Stimulated activated CD4-positive, alpha-beta T cell treated with anti-CD3 and anti-CD28 coated beads, Interleukin-4, amount 100 ng/mL, for 48 hours (primary cell): ENCODE data around the gene DKK3.

Experiments
- DNase-seq, 2 donors: peaks; one replicate each; pipeline ENCODE4 v3.0.0-alpha.2; 2020; ENCODE audit warnings: low read depth in 2 of 2

The DKK3 gene

DNA sequence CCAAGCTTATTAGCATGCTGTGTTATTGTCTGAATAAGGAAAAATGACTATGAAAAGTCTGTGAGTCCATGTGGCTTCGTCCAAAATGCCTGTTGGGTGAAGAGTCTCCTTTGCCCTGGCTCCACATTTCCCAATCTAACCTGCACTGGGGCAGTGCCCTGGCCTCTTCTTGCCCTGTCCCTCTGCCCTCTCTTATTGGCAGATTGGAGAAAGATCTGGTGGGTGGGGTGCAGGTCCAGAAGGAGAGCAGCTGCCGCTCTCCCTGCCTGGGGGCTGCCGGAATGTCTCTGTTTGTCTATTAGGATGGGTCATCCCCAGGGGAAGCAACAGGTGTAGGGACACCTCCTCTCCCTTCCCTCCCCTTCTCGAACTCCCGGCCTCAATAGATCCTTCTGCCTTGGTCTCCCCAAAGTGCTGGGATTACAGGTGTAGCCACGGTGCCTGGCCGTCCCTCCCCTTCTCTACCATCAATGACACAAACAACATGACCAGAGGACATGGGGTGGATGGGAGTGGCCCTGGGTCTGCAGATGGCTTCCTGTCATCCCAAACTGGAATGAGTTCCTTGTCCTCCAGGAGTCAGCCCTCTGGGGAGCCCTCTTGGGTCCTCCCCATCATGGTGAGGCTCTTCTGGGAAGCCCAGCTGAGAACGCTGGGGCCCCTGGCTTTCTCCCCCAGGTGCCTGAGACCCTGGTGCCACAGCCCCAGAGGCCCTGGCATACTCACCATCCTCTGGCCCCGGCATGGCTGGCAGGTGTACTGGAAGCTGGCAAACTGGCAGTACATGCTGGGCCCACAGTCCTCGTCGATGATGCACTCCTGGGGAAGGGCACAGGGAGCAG, 40.5 kb downstream of the DKK3 start:
- no peak for DNase-seq

DNA sequence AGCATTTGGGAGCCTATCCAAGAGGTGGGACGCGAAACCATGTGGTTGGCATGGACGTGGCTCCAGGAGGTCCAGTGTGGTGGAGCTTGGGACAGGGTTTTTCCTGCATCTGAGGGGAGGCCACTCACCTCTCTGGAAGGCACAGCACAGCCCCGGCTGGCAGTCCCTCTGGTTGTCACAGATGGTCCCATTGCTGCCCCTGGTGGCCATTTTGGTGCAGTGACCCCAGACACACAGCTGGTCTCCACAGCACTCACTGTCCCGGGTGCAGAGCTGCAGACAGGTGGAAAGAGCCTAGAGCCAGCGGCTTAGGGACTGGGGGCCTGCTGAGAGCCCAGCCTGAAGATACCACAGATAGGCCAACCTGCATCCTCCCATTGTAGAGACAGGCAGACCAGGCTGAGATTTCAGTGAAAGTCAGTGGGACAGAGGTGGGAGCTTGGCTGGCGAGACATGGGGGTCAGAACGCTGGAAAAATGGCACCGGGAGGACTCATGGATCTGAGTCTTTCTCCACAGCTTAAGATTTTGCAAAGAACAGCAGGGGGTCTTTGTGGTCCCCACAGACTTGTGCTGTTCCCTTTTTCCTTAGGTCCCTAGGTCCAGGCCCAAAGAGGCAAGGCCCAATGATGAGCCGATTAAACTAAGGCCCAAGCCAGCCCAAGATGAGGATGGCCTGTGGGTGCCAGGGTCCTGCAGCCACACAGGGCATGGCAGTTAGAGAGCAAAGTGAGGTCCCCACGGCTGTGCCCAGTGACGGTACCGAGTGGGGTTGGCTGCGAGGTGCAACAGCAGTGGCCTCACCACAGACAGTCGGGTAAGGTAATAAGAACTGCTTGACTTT, 41.4 kb downstream of the DKK3 start:
- peak; percentile 66 to 67 for DNase-seq

DNA sequence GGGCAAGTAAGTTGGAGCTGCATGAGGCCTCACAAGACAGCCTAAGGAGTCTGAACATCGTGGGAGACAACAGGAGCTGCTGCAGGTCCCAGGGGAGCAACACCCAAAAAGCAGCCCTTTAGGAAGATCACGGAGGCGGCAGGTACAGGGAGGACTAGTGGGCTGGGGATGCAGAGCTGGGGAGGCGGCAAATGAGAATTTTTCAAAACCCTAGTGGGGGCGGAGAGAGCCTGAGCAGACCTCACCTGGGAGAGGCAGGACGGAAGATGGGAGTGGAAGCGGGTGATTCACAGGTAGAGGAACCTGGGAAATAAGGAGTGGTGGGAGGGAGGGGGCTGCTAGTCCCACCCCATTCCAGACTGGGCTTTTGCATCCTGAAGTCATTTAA, 42.1 kb downstream of the DKK3 start:
- no peak for DNase-seq

DNA sequence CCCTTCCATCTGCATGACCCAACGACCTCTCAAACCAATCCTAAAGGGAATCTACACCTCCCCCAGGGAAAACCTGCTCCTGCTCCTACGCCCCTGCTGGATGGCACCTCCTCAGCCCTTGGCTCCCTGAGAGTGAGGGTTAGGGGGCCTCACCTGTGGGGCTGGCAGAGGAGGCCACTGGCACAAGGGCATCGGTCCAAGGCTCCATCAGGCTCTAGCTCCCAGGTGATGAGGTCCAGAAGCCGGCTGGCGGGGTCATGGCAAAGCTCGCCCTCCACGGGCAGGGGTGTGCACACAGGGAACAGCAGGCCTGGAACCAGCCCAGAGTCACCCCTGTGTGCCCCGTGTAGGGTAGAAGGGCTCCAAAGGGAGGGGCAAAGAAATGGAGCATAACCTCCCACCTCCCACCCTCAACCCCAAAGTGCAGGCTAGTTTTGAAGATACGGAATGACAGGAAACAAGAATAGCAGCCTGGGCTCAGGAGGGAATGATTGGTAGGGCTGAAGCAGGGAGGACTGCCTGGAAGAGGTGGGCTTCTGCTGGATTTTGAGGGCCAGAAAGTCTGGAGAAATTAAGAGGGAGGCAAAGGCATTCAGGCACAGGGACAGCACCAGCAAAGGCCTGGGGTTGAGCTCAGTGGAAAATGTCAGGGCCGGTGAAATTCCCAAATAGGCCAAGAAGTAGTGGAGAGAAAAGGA, 42.6 kb downstream of the DKK3 start:
- no peak for DNase-seq

DNA sequence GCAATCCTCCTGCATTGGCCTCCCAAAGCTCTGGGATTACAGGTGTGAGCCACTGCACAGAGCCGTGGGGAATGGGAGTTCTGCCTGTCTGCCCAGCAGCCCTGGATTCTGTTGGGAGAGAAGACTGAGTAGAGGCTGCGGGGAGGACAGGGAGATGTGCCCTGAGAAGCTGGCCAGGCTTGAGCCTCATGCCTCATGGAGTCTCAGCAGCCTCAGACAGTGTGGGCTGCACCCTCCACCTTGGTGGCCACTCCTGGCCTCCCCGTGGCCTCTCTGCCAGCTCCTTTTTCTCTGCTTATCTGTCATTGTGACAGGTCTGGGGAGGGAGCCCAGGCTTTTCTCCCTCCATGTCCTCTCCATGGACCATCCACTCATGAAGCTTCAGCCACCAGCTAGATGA, 43.2 kb downstream of the DKK3 start:
- DNase-seq: no peak

DNA sequence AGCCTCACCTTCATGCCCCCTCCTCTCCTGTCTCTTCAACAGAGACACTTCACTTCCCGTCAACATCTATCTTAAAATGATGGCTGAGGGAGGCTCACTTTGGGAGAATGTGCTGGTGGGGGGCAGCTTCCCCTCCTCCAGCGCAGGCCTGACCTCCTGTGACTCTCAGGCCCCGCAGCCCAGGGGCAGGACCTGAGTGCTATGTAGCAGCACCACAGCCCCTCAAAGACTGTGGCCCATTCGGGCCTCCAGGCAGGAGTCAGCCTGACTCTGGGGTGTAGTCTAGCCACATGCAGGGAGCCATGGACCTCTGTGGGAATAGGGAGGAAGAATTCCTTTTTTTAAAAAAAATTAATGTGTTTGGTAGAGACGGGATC, 43.7 kb downstream of the DKK3 start:
- no peak for DNase-seq

DNA sequence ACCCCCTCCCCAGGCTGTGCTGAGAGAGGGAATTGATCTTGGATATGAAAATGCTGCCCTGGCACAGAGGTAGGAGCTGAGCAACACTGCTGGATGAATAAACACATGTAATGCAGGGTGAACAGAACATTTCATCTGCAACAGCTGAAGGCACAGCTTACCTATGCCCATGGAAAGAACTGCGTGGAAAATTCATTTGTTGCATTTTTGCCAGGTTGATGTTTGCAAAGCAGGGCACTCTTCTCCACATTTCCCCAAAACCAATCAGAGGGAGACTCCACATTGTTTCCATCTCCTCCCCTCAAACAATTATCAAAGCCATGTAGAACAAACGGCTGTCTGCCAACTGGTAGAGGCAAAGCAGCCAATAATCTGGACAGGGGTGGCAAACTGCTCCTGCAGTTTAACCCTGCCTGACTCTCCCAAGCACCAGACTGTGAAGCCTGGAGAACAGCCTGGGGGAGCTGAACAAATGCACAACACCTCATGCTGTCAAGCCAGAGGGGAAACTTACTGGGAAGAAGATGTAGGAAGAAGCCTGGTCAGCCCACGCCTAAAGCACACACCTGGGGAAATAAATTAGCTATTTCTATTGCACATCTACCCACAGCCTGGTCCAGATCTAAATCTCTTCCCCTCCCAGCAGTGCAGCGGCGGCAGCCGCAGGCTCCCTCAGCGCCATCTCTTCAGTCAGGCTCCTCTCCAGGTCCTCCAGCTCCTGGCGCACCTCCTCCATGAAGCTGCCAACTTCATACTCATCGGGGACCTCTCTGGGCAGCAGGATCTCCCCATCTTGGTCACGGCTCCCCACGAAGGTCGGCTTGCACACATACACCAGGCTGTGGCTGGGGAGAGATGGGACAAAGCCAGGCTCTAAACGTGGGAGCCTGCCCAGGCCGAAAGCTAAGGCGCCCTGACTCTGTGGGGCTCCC, 44.3 kb downstream of the DKK3 start:
- DNase-seq: no peak

DNA sequence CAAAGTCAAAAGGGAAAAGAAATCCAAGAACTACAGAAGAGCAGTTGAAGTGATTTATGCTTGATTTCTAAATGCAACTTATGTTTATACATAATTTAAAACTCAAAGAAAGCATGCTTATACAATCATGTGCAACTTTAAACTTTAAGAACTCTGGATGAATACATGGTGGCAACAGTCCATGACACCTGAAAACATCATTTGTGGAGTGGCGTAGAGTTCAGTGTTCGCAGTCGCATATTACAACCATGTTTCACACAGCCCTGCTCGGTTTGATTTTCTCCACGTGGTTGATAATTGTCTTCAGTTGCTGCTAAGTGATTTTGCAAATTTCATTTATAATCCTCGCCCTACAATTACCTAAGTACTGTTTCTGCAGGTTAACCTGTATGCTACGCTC, 45.4 kb downstream of the DKK3 start:
- no peak for DNase-seq

DNA sequence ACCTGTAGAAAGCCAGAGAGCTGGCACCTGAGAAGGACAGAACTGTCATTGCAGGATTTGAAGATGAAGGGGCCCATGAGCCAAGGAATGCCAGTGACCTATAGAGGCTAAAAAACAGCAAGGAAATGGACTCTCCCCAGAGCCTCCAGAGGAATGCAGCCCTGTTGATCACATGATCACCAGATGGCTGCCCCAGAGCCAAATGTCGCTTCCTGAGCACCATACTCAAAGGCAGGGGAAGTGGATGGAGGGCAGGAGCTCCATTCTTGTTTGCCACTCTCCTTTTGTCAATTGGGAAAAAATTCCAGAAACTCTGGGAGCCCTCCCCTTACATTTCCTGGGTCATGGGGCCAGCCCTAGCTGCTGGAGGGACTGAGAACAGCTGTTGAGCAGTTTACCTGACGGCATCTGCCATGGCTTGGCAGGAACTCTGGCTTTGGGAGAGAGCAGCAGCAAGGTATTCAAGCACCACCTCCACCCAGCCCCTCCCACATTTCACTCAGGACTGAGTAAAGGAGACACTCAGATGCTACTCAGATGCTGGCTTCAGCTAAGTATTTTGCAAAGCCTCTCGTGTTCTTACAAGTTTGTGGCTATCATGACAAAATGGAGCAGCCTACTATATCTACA, 46.9 kb downstream of the DKK3 start:
- DNase-seq: no peak

DNA sequence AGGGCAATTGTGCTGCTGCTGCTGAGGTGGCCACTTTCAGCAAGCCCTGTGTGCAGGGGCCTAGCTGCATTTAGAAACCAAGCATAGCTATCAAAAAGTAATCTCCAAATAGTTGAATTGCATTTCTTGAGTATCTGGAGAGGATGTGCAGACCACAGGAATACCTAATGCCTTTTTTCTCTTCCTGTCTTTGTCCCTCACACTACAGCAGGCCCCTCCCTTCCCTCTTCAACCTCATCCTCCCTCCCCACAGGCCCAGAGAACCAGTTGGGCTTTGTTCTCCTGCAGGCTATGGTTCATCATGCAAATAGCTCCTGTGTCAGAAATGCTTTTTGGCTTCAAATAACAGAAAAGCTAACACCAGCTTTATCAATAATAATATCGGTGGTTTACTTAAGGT, 47.7 kb downstream of the DKK3 start:
- DNase-seq: no peak

DNA sequence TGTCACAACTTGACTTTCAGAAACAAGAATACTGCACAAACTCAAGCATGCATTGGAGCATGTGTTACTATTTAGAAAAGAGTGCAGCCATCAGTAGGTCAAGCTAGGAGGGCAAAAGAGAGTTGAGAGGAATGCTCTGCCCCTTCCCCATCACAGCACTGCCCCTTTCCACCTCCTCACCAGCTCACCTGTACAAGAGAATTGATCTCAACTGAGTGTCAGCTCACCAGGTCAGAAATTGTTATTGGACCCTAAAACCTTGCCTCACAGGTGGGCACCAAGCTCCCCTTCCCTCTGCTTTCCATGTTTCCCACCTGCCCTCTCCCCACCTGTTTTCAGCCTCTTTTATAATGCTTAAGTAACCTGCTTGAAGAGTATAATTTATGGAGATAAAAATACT, 48.8 kb downstream of the DKK3 start:
- no peak for DNase-seq

DNA sequence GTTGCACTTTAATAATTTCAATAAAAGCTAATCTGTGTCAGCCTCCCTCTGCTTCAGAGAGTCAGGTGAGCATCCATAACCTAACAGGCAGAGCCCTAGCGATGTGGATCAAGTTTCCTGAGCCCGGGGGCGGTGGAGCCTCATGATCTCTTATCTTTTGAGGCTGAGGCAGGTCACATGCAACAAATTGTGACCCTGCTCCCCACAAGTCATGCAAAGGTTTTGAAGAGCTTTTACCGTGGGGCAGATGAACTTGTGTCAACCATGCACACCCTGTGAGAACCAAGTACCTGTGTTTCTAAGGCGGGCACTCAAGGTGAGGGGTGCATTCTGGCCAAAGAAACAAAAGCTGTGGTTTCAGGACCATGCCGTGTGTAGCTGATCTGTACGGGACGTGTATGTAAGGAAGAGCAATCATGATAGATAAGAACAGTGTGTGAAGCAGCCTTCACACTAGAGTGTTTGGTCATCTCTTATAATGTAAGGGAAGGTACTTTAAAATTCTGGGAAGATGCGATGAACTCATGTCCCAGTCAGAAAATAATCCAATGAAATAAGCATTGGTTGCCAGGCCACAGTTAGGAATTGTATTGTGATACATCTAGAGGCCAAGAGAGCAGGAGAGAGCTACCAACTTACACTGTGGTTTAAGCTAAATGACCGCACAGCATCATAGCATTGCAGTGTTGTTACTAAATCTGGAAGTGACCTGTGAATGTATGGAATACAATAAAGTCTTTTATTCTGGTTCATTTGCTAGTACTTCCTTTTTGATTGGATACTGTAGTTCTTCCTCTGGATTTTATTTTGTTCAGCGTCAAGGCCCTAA, 49.8 kb downstream of the DKK3 start:
- DNase-seq: no peak

DNA sequence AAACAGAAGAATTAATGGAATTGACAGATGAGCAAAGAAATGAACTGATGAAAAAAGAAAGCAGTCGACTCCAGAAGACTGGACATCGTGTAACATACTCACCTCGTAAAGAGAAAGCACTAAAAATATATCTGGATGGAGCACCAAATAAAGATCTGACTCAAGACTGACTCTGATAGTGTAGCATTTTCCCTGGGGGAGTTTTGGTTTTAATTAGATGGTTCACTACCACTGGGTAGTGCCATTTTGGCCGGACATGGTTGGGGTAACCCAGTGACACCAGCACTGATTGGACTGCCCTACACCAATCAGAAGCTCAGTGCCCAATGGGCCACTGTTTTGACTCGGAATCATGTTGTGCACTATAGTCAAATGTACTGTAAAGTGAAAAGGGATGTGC, 52.4 kb downstream of the DKK3 start:
- DNase-seq: no peak

DNA sequence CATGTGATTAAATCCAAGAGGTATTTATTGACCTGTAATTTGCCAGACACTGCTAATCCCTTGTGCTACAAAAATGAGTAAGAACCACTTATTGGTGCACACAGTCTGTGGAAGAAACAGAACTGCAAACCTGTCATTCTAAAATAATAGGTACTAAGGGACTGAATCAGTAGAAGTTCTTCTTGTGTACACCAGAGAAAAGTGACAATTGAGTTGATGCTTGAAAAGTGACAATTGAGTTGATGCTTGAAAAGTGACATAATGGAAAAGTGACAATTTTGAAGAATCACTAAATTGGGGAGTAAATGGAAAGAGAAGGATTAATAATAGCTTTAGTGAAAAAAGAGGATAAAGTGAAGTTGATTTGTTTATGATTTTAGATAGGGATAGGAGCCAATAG, 56.4 kb downstream of the DKK3 start:
- no peak for DNase-seq

DNA sequence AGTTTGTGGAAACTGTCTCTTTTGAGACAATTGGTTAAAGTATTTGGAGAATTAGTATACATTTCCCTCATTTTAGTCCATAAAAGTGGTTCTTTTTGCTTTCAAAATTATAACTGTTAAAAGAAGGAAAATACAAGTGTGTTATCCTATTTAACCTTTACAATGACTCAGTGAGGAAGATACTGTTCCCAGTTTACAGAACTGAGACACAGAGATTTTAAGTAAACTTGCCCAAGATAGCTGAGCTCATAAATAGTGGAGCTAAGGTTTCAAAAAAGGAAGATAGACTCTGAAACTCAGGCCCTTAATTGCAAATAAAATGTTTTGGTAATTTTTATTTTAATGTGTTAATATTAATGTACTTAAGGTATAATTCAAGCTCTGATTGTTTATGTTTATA, 58.9 kb downstream of the DKK3 start:
- no peak for DNase-seq

DNA sequence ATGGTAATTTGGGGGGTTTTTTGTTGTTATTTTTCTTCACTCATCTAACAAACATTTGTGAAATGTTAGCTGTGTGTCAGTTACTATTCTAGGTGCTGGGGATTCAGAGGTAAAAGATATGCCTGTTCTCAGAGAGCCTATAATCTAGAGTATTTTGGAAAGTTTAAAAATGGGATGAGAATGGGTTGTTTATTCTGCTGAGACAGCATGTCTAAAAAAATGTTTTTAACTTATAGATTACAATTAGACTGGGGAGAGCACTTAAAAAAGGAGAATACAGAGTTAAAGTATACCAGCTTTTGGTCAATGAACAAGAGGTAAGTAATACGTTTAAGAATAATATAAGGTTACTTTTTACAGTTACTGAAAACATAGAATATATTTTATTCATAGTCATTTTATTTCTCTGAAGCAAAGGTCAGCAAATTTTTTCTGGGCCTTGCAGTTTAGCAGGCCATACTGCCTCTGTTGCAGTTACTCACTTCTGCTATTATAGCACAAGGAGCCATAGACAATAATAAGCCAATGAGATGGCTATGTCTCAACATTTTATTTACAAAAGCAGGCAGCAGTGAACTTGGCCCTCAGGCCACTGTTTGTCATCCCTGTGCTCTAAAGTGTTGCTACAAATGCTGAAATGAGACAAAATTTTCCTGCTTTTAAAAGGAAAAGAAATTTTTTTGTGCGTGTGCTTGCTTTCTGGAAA, 60.0 kb downstream of the DKK3 start:
- DNase-seq: no peak

DNA sequence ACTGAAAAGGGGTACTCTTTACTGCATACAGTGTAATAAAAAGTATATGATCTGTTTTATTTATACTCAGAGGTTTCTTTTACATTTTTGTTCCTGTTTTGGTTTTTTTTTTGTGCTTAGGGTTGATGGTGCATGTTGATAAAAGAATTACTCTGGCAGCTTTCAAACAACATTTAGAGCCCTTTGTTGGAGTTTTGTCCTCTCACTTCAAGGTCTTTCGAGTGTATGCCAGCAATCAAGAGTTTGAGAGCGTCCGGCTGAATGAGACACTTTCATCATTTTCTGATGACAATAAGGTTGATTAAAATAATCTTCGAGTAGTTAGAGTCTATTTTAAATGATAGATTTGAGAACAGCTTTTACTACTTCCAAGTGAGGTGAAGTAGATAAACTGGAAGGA, 60.6 kb downstream of the DKK3 start:
- no peak for DNase-seq

DNA sequence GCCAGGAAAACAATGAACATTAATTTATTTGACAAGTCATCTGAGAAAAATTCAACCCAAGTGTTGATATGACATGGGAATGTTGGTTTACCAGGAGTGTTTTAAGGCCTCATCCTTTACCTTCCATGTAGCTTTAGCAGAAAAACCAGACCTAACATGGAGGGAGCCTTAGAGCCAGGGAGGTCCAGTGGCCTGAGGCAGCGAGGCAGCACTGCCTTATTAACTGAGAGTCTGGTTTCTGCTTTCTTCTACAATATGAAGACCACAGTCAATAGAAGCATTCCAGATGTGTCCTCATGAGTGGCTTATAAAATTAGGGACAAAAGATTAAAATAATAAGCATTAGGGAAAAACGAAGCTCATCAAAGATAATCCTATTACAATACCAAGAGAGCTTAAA, 61.5 kb downstream of the DKK3 start:
- no peak for DNase-seq

DNA sequence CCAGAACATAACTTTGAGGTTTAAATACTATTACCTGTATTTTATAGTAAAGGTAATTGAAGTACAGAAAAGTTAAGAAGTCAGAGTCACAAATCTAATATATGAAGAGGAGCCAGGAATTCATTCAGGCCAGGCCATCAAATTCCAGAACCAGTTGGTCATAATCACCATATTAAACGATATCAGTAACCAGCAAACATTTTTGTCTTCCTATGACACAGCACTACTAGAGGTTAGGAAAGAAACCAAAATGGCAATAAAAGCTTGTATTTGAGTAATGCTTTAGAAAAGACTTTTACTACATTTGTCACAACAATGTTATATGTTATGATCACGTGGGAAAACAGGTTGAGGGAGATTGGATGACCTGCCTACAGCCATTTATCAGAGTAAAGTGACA, 62.2 kb downstream of the DKK3 start:
- no peak for DNase-seq

DNA sequence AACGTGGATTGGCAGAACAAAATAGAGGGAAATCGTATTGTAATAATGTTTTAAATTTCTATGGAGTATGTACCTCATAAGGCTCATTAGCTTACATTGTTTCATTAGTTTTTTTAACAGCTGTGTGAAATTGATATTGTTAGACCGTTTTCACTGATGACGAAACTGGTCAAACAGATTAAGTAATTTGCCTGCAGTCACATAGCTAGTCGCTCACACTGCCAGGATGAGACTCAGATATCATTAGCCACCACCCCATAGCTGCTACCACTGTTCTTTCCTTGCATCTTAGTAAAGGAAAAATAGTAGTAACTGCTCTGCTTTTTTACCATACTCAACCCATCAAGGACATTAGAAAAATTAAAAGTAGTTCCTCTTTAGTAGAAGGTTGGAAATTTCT, 64.0 kb downstream of the DKK3 start:
- no peak for DNase-seq
